Occipital lobe (tissue), 2 donors: ENCODE results near the gene ATP13A4. TPM values are rescaled to one million over a fixed set of nuclear protein-coding genes. Genes with fewer than 3 reads are reported as not detected.

Source experiments
- DNase-seq: peaks from one replicate; lab custom pipeline; 2025; lab: John Stamatoyannopoulos, UW
- total RNA-seq: library from RNA; depleted of rRNA; stranded (reverse); fragments of >200 nt; gene quantifications from one replicate; pipeline ENCODE4 v1.2.3, GENCODE V29; 2014

The ATP13A4 gene
- total RNA-seq = 17.2 TPM

- no peak for DNase-seq
Measured at GRCh38 chr3:193554811-193555210, at the start of gene ATP13A4. TSS of gene ATP13A4 (minus strand) at chr3:193554895. CDS start at chr3:193554799, 96 bp downstream.

- DNase-seq = no peak
Measured at GRCh38 chr3:193599393-193599792, 44.7 kb upstream of the ATP13A4 start.

GRCh38 chr3:193598202-193598601 is 43.5 kb upstream of the ATP13A4 start:
- DNase-seq = no peak

- DNase-seq = no peak
Measured at GRCh38 chr3:193595939-193596487, 41.3 kb upstream of the ATP13A4 start.

GRCh38 chr3:193594946-193595689 is 40.4 kb upstream of the ATP13A4 start:
- no peak for DNase-seq

- no peak for DNase-seq
Measured at GRCh38 chr3:193593668-193594030, 39.0 kb upstream of the ATP13A4 start.

- DNase-seq = peak; percentile 94
Measured at GRCh38 chr3:193592841-193593667, 38.4 kb upstream of the ATP13A4 start, which contains the start of gene OPA1. TSS of gene OPA1 (plus strand) at chr3:193593208. CDS start at chr3:193593378, 170 bp downstream.

GRCh38 chr3:193590088-193590856 is 35.6 kb upstream of the ATP13A4 start:
- DNase-seq = no peak

- no peak for DNase-seq
Measured at GRCh38 chr3:193589616-193590015, 34.9 kb upstream of the ATP13A4 start.

- no peak for DNase-seq
Measured at GRCh38 chr3:193589129-193589528, 34.4 kb upstream of the ATP13A4 start.

GRCh38 chr3:193586526-193586925 is 31.8 kb upstream of the ATP13A4 start:
- no peak for DNase-seq

GRCh38 chr3:193585530-193585929 is 30.8 kb upstream of the ATP13A4 start:
- no peak for DNase-seq

GRCh38 chr3:193574488-193575070 is 19.9 kb upstream of the ATP13A4 start:
- no peak for DNase-seq

GRCh38 chr3:193573403-193574191 is 18.9 kb upstream of the ATP13A4 start:
- DNase-seq = no peak

GRCh38 chr3:193572426-193572908 is 17.8 kb upstream of the ATP13A4 start:
- peak; percentile 63 for DNase-seq

GRCh38 chr3:193569119-193569518 is 14.4 kb upstream of the ATP13A4 start:
- DNase-seq = no peak

GRCh38 chr3:193564012-193564411 is 9.3 kb upstream of the ATP13A4 start:
- no peak for DNase-seq

- DNase-seq = no peak
Measured at GRCh38 chr3:193563426-193563825, 8.7 kb upstream of the ATP13A4 start.

- DNase-seq = peak; percentile 13
Measured at GRCh38 chr3:193560870-193561269, 6.2 kb upstream of the ATP13A4 start.

GRCh38 chr3:193560091-193560490 is 5.4 kb upstream of the ATP13A4 start:
- DNase-seq = no peak
